HepG2 (cell line): ENCODE measurements around the gene MTG1. TPM values are rescaled to one million over a fixed set of nuclear protein-coding genes. Genes with fewer than 3 reads are reported as not detected.
A peak's percentile ranks its signal among the peaks of the same experiment; 100 is the strongest.

Experiments used
- CC2D1A ChIP-seq: sonication (generic); formaldehyde crosslinking; IDR thresholded peaks from 2 replicates; pipeline ENCODE4 v1.8.1; 2023; ENCODE audit warnings: mild to moderate bottlenecking, missing genetic modification reagents
- MAZ ChIP-seq, 2 experiments: sonication (generic) in 1 of 2; formaldehyde crosslinking in 1 of 2; IDR thresholded peaks; 2 replicates each; pipeline versions ENCODE4 v1.5.0 to v1.6.1; 2012 to 2020; ENCODE audit warnings: low read depth in 2 of 2, mild to moderate bottlenecking in 2 of 2, borderline replicate concordance in 1 of 2, improper control_type of control experiment in 1 of 2, low read length in 1 of 2, missing genetic modification reagents in 1 of 2, moderate library complexity in 1 of 2
- NR1H2 ChIP-seq: sonication (generic); formaldehyde crosslinking; IDR thresholded peaks from 2 replicates; pipeline ENCODE4 v1.8.1; 2022; ENCODE audit warnings: low read depth, missing genetic modification reagents, borderline replicate concordance
- POGZ ChIP-seq: sonication (generic); formaldehyde crosslinking; IDR thresholded peaks from 2 replicates; pipeline ENCODE4 v1.4.0; 2020; ENCODE audit warnings: mild to moderate bottlenecking, missing genetic modification reagents
- SATB2 ChIP-seq: sonication (generic); formaldehyde crosslinking; IDR thresholded peaks from 2 replicates; pipeline ENCODE4 v1.5.0; 2020; ENCODE audit warnings: missing genetic modification reagents
- SUZ12 ChIP-seq: fragments of 150-350 bp; IDR thresholded peaks from 2 replicates; pipeline ENCODE4 v1.6.1; 2014; ENCODE audit warnings: low read depth, low read length
- ZBTB3 ChIP-seq: sonication (generic); formaldehyde crosslinking; IDR thresholded peaks from 2 replicates; pipeline ENCODE4 v1.4.0; 2020; ENCODE audit warnings: low read depth, mild to moderate bottlenecking, moderate library complexity, missing genetic modification reagents, borderline replicate concordance
- ZBTB34 ChIP-seq: sonication (generic); formaldehyde crosslinking; IDR thresholded peaks from 2 replicates; pipeline ENCODE4 v1.8.0; 2022; ENCODE audit warnings: mild to moderate bottlenecking, missing genetic modification reagents
- ZBTB42 ChIP-seq: sonication (generic); formaldehyde crosslinking; IDR thresholded peaks from 2 replicates; pipeline ENCODE4 v1.5.0; 2020; ENCODE audit warnings: mild to moderate bottlenecking, missing genetic modification reagents
- ZBTB46 ChIP-seq: sonication (generic); formaldehyde crosslinking; IDR thresholded peaks from 2 replicates; pipeline ENCODE4 v1.4.0; 2020; ENCODE audit warnings: mild to moderate bottlenecking, missing genetic modification reagents, borderline replicate concordance
- ZBTB49 ChIP-seq: sonication (generic); formaldehyde crosslinking; IDR thresholded peaks from 2 replicates; pipeline ENCODE4 v1.4.0; 2020; ENCODE audit warnings: missing genetic modification reagents, borderline replicate concordance
- ZFP36 ChIP-seq: fragments of 150-350 bp; IDR thresholded peaks from 2 replicates; pipeline ENCODE4 v1.6.1; 2018; ENCODE audit warnings: borderline replicate concordance, low read length, low read depth; ENCODE audit not compliant: partially characterized antibody
- ZNF30 ChIP-seq: sonication (generic); formaldehyde crosslinking; IDR thresholded peaks from 2 replicates; pipeline ENCODE4 v1.5.0; 2020; ENCODE audit warnings: mild to moderate bottlenecking, missing genetic modification reagents
- ZNF816 ChIP-seq: sonication (generic); formaldehyde crosslinking; IDR thresholded peaks from 2 replicates; pipeline ENCODE4 v1.8.0; 2022; ENCODE audit warnings: missing genetic modification reagents, mild to moderate bottlenecking, borderline replicate concordance
- polyA plus RNA-seq, 8 experiments: library from polyadenylated mRNA; depleted of rRNA in 3 of 8; stranded (reverse) in 7 of 8; unstranded in 1 of 8; fragments of >200 nt; fragmentation: Illumina TruSeq in 4 of 8; extraction: Trizol in 4 of 8; gene quantifications; 2 replicates each; pipeline versions ENCODE4 v1.2.1 to v1.2.3, GENCODE V29; 2011 to 2016; ENCODE audit warnings: low read depth in 4 of 8, missing spikeins in 1 of 8, mixed read lengths in 1 of 8; ENCODE audit not compliant: insufficient read depth in 1 of 8
- total RNA-seq, 5 experiments: library from RNA; depleted of rRNA; stranded (reverse); fragments of >200 nt; fragmentation: Illumina TruSeq; extraction: Trizol; gene quantifications; 2 replicates each; pipeline ENCODE4 v1.2.3, GENCODE V29; 2016; ENCODE audit warnings: low read depth in 1 of 5
- TF ChIP-seq, protein P1 (sequence below): IDR thresholded peaks from 2 replicates; pipeline ENCODE4 v1.6.1; 2018; ENCODE audit warnings: missing genetic modification reagents
- TF ChIP-seq, protein P2 (sequence below): sonication (generic); formaldehyde crosslinking; IDR thresholded peaks from 2 replicates; pipeline ENCODE4 v1.4.0; 2020; ENCODE audit warnings: low read depth, mild to moderate bottlenecking, missing genetic modification reagents

MTG1 gene
- total and polyA plus RNA-seq, 2 of the 13 experiments (the other 11 are each of a cell fraction or from before 2014, with no cell fraction given): 42.0 to 103 TPM

- TF ChIP-seq ZBTB46 (CRISPR knock-in tag) (no peak), ZBTB42 (CRISPR knock-in tag) (no peak), ZNF816 (CRISPR knock-in tag) (peak; percentile 63; the same call in 1 of the 2 replicates), ZBTB3 (CRISPR knock-in tag) (no peak), SATB2 (CRISPR knock-in tag) (no peak), NR1H2 (CRISPR knock-in tag) (no peak), MAZ (IDR thresholded peaks at IDR 0.05; ENCODE audit: borderline replicate concordance, low read depth, low read length) (no peak), MAZ (CRISPR knock-in tag; IDR thresholded peaks at IDR 0.05; ENCODE audit: low read depth) (0 out of 2 replicates have a peak, but pooled peaks have one; percentile 25), ZNF30 (CRISPR knock-in tag) (peak; percentile 74; the same call in 1 of the 2 replicates), ZBTB49 (CRISPR knock-in tag) (no peak), ZFP36 (no peak), CC2D1A (CRISPR knock-in tag) (no peak), SUZ12 (no peak), ZBTB34 (no peak), POGZ (CRISPR knock-in tag) (no peak)
- TF ChIP-seq, protein P1, sequence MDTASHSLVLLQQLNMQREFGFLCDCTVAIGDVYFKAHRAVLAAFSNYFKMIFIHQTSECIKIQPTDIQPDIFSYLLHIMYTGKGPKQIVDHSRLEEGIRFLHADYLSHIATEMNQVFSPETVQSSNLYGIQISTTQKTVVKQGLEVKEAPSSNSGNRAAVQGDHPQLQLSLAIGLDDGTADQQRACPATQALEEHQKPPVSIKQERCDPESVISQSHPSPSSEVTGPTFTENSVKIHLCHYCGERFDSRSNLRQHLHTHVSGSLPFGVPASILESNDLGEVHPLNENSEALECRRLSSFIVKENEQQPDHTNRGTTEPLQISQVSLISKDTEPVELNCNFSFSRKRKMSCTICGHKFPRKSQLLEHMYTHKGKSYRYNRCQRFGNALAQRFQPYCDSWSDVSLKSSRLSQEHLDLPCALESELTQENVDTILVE: no peak
- TF ChIP-seq, protein P2, sequence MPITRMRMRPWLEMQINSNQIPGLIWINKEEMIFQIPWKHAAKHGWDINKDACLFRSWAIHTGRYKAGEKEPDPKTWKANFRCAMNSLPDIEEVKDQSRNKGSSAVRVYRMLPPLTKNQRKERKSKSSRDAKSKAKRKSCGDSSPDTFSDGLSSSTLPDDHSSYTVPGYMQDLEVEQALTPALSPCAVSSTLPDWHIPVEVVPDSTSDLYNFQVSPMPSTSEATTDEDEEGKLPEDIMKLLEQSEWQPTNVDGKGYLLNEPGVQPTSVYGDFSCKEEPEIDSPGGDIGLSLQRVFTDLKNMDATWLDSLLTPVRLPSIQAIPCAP (CRISPR knock-in tag): no peak
These were observed 35.6 kb upstream of the MTG1 start (continued) for GRCh38 chr10:133358162-133358924.
